ENCODE data around the gene ASTN2. TPM values are rescaled to one million over a fixed set of nuclear protein-coding genes. Genes with fewer than 3 reads are reported as not detected.

The ASTN2 gene
- total and polyA plus RNA-seq, 12 donors = 1.9 to 11.1 (median 4.0) TPM

GRCh38 chr9:117437283-117437682 lies 22.4 kb upstream of the ASTN2 start:
- intact Hi-C loops (cut with DNase I) = no loop called here
- 45 to 56% methylated on average over 6 of the region's 6 CpGs for WGBS, 2 donors
- DNase-seq (no peak), ATAC-seq (no peak)
- Histone ChIP-seq H3K27ac (no peak overlapping the region), H3K9me3 (no peaks in the 10 kb centered on the region), H3K4me3 (no peak overlapping the region), H3K27me3 (peaks cover 0 to 28% (median 8%) of the 10 kb centered on the region in 7 donors), H3K4me1 (no peaks in the 10 kb centered on the region), H3K36me3 (no peaks in the 10 kb centered on the region)
- TF ChIP-seq, protein P1, sequence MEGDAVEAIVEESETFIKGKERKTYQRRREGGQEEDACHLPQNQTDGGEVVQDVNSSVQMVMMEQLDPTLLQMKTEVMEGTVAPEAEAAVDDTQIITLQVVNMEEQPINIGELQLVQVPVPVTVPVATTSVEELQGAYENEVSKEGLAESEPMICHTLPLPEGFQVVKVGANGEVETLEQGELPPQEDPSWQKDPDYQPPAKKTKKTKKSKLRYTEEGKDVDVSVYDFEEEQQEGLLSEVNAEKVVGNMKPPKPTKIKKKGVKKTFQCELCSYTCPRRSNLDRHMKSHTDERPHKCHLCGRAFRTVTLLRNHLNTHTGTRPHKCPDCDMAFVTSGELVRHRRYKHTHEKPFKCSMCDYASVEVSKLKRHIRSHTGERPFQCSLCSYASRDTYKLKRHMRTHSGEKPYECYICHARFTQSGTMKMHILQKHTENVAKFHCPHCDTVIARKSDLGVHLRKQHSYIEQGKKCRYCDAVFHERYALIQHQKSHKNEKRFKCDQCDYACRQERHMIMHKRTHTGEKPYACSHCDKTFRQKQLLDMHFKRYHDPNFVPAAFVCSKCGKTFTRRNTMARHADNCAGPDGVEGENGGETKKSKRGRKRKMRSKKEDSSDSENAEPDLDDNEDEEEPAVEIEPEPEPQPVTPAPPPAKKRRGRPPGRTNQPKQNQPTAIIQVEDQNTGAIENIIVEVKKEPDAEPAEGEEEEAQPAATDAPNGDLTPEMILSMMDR (IDR thresholded peaks at IDR 0.05) = no peak

DNA sequence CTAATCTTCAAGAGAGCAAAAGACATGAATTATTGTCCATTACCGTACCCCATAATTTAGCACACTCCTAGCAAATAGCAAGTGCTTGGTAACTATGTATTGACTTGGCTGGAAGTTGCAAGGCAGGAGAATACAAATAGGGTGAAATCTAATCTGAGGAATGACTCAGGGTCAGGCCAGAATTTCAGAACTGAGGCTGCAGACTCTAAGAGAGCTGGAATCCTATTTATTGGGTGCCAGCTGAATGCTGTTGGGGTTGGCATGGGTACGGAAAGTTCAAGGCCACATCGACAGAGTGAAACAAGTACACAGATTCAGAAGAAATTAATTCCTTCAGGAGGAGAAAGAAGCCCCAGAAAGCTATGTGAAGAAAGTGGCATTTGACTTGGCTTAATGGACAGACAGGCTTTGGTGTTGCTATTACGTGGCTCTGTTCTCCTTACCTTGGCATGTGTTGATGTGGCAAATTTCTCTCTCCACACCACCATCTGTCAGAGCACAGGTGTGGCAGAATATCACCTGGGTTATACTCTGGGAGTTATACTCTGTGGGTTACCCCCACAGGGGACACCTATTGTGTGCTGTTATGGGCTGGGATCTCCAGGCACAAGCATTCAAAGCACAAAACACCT lies 20.9 kb upstream of the ASTN2 start:
- ATAC-seq = no peak
- DNase-seq = no peak
- H3K4me1 ChIP-seq = no peaks in the 10 kb centered on the region
- 75 to 77% methylated on average over 4 of the region's 4 CpGs for WGBS, 2 donors
- H3K36me3 ChIP-seq = no peaks in the 10 kb centered on the region
- no peak overlapping the region for H3K4me3 ChIP-seq
- no peak overlapping the region for H3K27ac ChIP-seq
- TF ChIP-seq, protein P1 (IDR thresholded peaks at IDR 0.05) = no peak
- no peaks in the 10 kb centered on the region for H3K9me3 ChIP-seq
- peaks cover 0 to 22% (median 5%) of the 10 kb centered on the region in 7 donors for H3K27me3 ChIP-seq
- intact Hi-C loops (cut with DNase I) = no loop called here

DNA sequence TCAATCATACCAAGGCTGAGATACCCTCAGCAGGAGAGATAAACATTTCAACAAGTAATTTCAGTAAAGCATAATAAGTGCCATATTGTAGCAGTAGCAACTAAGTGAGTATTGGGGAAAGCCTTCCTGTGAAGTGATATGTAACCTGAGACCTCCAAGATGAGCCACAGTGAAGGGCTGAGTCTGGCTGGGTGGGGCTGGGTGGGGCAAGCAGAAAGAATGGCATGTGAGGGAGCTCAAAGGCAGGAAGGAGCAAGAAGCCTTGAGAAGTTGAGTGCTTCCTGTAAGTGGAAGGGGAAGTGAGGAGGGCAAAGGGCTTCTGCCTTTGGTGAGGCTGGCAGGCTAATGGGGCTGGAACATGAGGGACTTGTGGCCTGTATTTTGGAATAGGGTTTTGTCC lies 19.7 kb upstream of the ASTN2 start:
- no peaks in the 10 kb centered on the region for H3K9me3 ChIP-seq
- ATAC-seq = no peak
- no peaks in the 10 kb centered on the region for H3K36me3 ChIP-seq
- no peak for DNase-seq
- TF ChIP-seq, protein P1 (IDR thresholded peaks at IDR 0.05) = no peak
- peaks cover 0 to 28% (median 0%) of the 10 kb centered on the region in 7 donors for H3K27me3 ChIP-seq
- intact Hi-C loops (cut with DNase I) = no loop called here
- H3K27ac ChIP-seq = no peak overlapping the region
- no peaks in the 10 kb centered on the region for H3K4me1 ChIP-seq
- no peak overlapping the region for H3K4me3 ChIP-seq

DNA sequence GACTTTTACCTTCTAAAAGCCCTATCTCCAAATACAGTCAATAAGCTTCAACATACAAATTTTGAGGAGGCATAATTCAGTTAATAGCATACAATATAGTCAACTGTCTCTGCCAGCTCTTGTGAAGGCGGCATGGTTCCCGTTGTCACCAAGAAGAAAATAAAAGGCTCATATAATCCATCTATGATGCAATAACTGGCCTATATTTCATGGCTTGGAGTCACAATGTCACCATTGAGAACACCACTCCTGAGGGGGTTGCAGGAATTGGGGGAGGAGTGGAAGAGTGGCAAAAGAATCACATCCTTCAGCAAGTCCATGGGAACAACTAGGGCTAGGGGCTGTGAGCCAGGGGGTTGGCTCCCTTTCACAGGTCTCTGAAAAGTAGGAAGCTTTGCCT lies 16.0 kb upstream of the ASTN2 start:
- Histone ChIP-seq H3K27ac (no peak overlapping the region), H3K27me3 (peaks cover 0 to 47% (median 0%) of the 10 kb centered on the region in 7 donors), H3K9me3 (no peaks in the 10 kb centered on the region), H3K4me1 (no peaks in the 10 kb centered on the region), H3K36me3 (no peaks in the 10 kb centered on the region), H3K4me3 (no peak overlapping the region)
- intact Hi-C loops (cut with DNase I) = no loop called here
- TF ChIP-seq, protein P1 (IDR thresholded peaks at IDR 0.05) = no peak
- no peak for ATAC-seq
- 79 to 92% methylated on average over 2 of the region's 2 CpGs for WGBS, 2 donors
- DNase-seq = no peak
